GM12875 (cell line): ENCODE measurements around the gene PTGFR.

Experiments
- H3K4me3 ChIP-seq: one replicate; pipeline ENCODE4 v1.5.1; 2011; ENCODE audit warnings: low read depth, low read length, control low read depth
- TF ChIP-seq, protein P1 (sequence below): IDR thresholded peaks from 2 replicates; pipeline ENCODE4 v1.5.1; 2011; ENCODE audit warnings: low read depth, mild to moderate bottlenecking, control low read depth, inconsistent platforms, low read length, moderate library complexity, borderline replicate concordance; ENCODE audit not compliant: insufficient read depth

Gene PTGFR

DNA sequence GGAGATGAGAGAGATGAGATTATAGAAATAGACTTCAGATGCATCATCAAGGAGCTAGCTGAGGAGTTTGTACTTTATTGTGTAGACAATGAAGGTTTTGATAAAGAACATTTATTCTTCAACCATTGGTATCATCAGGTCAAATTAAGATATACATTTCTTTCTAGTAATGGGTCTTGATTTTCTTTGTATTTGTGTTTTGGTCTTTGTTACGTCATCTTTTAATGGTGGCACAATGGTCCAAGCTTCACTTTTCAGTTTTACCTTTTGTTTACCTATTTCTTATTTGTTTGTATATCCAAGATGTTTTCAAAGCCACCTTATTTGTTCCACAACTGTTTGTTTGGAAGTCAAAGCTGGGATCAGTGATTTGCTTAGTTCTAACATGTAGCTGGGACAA lies 44.5 kb downstream of the PTGFR start:
- TF ChIP-seq, protein P1, sequence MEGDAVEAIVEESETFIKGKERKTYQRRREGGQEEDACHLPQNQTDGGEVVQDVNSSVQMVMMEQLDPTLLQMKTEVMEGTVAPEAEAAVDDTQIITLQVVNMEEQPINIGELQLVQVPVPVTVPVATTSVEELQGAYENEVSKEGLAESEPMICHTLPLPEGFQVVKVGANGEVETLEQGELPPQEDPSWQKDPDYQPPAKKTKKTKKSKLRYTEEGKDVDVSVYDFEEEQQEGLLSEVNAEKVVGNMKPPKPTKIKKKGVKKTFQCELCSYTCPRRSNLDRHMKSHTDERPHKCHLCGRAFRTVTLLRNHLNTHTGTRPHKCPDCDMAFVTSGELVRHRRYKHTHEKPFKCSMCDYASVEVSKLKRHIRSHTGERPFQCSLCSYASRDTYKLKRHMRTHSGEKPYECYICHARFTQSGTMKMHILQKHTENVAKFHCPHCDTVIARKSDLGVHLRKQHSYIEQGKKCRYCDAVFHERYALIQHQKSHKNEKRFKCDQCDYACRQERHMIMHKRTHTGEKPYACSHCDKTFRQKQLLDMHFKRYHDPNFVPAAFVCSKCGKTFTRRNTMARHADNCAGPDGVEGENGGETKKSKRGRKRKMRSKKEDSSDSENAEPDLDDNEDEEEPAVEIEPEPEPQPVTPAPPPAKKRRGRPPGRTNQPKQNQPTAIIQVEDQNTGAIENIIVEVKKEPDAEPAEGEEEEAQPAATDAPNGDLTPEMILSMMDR: no peak
- H3K4me3 ChIP-seq: no peak overlapping the region

DNA sequence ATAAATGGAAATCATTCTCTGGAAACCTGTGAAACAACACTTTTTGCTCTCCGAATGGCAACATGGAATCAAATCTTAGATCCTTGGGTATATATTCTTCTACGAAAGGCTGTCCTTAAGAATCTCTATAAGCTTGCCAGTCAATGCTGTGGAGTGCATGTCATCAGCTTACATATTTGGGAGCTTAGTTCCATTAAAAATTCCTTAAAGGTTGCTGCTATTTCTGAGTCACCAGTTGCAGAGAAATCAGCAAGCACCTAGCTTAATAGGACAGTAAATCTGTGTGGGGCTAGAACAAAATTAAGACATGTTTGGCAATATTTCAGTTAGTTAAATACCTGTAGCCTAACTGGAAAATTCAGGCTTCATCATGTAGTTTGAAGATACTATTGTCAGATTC lies 45.7 kb downstream of the PTGFR start:
- no peak overlapping the region for H3K4me3 ChIP-seq
- TF ChIP-seq, protein P1: no peak

DNA sequence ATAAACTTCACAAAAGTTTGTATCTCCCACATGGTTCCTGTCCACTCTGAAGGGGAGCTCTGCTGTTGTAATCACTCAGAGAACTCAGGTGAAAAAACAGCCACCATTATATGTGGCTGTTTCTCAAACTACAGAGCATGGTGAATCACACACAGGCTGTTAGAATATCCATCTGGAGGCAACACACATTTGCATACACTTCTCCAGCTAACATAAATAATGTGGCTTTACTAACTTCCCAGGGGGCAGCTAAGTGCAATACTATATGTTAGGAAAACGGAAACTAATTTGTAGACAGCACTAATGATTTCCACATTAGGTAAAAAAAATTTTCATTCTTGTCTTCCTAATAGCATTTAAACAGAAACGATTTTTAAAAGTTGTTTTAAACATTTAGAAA lies 49.3 kb downstream of the PTGFR start:
- no peak overlapping the region for H3K4me3 ChIP-seq
- TF ChIP-seq, protein P1: no peak

DNA sequence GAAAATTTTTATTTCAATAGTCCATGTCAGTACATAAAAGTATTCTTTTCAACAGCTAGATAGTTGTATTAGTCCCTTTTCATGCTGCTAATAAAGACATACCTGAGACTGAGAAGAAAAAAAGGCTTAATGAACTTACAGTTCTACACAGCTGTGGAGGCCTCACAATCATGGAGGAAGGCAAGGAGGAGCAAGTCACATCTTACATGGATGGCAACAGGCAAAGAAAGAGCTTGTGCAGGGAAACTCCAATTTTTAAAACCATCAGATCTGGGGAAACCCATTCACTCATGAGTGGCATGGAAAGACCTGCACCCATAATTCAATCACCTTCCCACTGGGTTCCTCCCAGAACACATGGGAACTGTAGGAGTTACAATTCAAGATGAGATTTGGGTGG lies 50.7 kb downstream of the PTGFR start:
- no peak overlapping the region for H3K4me3 ChIP-seq
- TF ChIP-seq, protein P1: no peak

DNA sequence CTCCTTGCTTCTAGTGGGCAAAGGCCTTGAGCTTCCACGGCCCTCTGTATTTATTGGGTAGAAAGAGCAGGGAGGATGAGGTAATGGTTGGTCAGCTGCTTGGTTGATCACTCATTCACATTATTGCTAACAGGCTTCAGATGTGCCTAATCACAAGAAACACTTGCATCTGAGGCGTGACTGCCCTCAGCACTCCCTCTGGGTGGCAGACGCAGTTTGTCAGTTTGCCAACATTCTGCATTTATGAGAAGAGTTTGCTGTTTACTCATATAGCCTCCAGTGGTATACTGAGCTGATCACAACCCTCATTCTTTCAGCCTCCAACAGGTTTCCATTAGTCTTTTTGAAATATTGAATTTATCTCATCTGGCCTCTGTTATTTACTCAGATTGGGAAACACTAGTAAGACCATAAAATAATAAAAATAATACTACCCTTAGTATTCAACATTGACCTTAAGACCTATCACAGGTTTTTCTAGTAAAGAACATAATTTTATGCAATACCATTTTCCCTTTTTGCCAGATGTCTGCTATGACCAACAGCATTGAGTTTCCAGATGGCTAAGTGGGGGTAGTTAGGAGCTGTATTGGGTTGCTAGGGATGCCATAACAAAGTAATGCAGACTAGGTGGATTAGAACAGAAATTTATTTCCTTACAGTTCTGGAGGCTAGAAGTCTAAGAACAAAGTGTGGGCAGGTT lies 53.3 kb downstream of the PTGFR start:
- H3K4me3 ChIP-seq: no peak overlapping the region
- TF ChIP-seq, protein P1: no peak

DNA sequence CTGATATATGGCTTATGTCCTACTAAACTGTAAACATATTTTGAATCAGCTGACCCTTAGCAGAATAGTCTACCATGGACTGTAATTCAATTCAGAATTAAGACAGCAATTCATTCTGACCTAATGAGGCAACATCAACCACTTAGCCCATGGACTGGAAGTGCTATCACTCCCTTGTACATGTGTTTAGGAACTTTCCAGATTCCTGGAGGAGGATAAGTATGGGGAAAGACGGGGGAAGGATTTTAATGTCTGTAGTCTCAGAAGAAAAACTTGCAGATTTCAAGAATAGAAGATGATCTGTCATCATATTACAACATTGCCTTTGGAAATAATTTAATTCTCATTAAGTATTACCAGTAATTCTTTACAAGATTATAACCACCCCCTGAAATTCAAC lies 56.3 kb downstream of the PTGFR start:
- H3K4me3 ChIP-seq: no peak overlapping the region
- TF ChIP-seq, protein P1: no peak

DNA sequence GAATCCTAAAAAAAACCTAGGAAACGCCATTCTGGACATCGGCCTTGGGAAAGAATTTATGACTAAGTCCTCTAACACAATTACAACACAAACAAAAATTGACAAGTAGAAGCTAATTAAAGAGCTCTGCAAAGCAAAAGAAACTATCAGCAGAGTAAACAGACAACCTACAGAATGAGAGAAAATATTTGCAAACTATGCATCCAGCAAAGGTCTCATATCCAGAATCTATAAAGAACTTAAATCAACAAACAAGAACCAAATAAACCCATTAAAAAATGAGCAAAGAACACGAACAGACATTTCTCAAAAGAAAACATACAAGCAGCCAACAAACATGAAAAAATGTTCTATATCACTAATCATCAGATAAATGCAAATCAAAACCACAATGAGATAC lies 58.6 kb downstream of the PTGFR start:
- no peak overlapping the region for H3K4me3 ChIP-seq
- TF ChIP-seq, protein P1: no peak
